ENCODE measurements around the gene ZNF641. TPM values are rescaled to one million over a fixed set of nuclear protein-coding genes. Genes with fewer than 3 reads are reported as not detected.

The ZNF641 gene
- total RNA-seq = 10 to 100 TPM; 14.3 to 14.4 TPM
- long read RNA-seq, partial matches to known transcripts = 0 of 4 reads
- long read RNA-seq, other reads (novel, unspliced or antisense) = 3 of 4 reads

GRCh38 chr12:48350249-48351021 lies at the start of gene ZNF641:
TSS of gene ZNF641 (minus strand) at chr12:48350919. CDS start at chr12:48348090, 2,829 bp downstream.
- peak; percentile 95 to 96 for ATAC-seq
- intact Hi-C loops (cut with DNase I) = loop anchor here in 1 of 2 donors (10.0 kb wide), 1 partner anchor 146 kb away; the partner anchor contains the start of gene OR10AD1
- peak; percentile 88 for DNase-seq

- DNase-seq = no peak
- ATAC-seq = peak in 1 of 2 donors; percentile 65
- intact Hi-C loops (cut with DNase I) = no loop called here
These were observed 39.3 kb upstream of the ZNF641 start for GRCh38 chr12:48390026-48390425.

DNA sequence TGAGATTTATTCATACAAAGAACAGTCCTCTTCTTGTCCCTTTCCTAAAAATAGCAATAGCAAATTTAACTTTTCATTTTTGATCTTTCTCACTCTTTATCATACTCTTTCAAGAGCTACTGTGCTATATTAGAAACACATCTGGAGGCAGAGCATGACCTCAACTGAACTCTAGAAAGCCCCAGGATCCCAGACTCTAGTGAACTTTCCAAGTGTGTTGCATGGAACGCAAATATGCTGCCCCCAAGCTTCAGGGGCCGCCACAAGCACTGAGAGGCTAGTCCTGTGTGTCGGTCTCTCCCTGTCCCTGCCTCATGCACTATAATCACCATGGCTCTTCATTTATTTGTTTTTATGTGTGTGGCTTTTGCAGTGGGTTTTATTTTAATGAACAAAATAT lies 38.7 kb upstream of the ZNF641 start:
- intact Hi-C loops (cut with DNase I) = no loop called here
- no peak for DNase-seq
- peak in 1 of 2 donors; percentile 61 for ATAC-seq

- ATAC-seq (peak in 1 of 2 donors; percentile 64), DNase-seq (no peak)
- intact Hi-C loops (cut with DNase I) = no loop called here
These were observed 38.2 kb upstream of the ZNF641 start for GRCh38 chr12:48388938-48389337.

DNA sequence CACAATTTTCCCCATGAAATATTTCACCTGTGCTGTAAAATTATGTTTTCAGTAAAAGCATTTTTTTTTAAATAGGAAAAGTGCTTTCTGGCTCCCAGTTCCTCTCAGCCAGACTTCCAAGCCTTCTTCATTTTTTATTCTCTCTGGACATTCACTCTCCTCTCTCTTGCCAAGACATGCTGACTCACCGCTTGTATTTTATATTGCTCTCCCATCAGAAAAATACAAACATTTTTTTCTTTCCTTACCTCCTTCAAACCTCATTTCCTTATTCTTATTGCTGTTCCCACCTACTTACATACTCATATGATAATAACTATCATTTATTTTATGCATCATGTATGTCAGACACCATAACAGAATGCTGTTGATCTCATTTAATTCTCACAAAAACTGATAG lies 37.7 kb upstream of the ZNF641 start:
- intact Hi-C loops (cut with DNase I) = no loop called here
- ATAC-seq (peak; percentile 44 to 89), DNase-seq (no peak)

GRCh38 chr12:48380596-48380995 lies 29.9 kb upstream of the ZNF641 start:
- ATAC-seq = no peak
- DNase-seq = no peak
- intact Hi-C loops (cut with DNase I) = no loop called here

GRCh38 chr12:48379794-48380193 lies 29.1 kb upstream of the ZNF641 start:
- DNase-seq = no peak
- intact Hi-C loops (cut with DNase I) = no loop called here
- ATAC-seq = no peak

DNA sequence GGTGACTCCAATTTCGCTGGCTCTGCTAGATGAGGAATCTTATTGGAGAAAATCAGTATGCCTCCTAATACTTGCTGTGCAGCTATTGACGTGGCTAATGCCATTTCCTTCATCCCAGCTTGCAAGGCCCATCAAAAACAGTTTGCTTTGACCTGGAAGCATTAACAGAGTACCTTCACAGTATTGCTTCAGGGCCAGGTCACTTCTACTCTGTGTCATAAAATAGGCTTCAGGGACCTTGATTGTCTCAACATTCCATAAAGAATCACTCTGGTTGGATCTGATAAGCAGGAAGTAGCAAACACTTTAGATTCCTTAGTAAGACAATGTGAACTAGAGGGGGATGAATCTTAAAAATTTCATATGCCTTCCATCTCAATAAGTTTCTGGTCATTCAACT lies 26.9 kb upstream of the ZNF641 start:
- DNase-seq = no peak
- no peak for ATAC-seq
- intact Hi-C loops (cut with DNase I) = no loop called here

- ATAC-seq (no peak), DNase-seq (no peak)
- intact Hi-C loops (cut with DNase I) = no loop called here
These were observed 23.4 kb upstream of the ZNF641 start for GRCh38 chr12:48374164-48374563.

- no peak for DNase-seq
- no peak for ATAC-seq
- intact Hi-C loops (cut with DNase I) = no loop called here
These were observed 15.4 kb upstream of the ZNF641 start for GRCh38 chr12:48366131-48366530.

DNA sequence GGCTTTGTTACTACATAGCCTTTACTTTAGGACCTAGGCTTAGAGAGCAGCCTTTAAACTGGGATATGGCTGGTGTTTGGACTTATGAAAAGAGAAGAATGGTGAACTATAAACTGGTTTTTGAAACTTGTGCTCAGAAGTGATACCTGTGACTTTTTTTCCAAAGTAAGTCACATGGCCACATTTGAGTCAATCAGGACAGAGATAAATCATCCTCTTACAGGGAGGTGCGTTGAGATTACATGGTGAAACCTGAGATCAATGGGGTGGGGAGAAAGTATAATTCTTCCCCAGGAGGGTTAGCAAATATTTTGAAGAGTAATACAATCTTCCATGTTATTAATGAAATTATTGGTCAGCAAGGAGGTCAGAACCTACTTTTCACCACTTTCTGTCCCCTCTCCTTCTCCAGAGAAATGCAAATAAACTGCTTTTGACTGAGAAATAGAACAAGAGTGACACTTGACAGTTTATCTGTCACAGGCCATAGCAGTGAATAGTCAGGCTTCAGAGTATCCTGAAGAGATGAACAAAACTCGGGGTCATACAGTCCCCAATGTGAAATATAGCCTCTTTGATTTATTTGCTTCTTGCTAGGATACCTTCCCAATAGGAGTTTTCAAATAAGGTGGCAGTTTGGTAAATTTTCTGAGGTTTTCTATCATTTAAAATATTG lies 11.1 kb upstream of the ZNF641 start:
- no peak for DNase-seq
- intact Hi-C loops (cut with DNase I) = no loop called here

DNA sequence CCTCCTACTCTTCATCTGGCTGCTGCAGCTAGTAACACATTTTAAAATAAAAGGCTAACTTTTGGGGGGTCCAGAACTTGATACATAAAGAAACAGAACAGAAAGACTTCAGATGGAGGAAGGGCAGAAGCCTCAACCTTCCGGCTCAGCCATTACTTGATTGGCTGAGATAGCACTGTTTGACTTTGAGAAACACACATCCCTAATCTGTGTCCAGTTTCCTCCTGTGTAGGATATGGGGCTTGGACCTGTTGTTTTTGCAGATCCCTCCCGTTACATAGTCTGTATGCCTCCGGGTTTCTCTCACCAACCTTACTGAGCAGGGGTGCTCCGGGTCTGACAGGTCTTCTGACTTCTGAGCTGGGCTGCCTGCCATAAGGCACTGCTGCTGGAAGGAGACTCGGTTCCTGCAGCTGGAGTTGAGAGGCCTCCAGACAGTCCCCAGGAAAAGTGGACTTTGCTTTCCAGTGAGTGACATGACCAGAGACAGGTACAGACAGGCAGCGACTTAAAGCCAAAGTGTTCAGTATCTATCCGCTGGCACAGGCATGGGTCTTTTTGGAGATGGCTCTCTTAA lies 8.3 kb upstream of the ZNF641 start:
- DNase-seq (no peak), ATAC-seq (no peak)
- intact Hi-C loops (cut with DNase I) = loop anchor here in 1 of 2 donors (10.0 kb wide), 1 partner anchor 154 kb away; the partner anchor contains the start of gene OR10AD1

More for the DNA sequence above, 11.1 kb upstream of the ZNF641 start:
- ATAC-seq = no peak

DNA sequence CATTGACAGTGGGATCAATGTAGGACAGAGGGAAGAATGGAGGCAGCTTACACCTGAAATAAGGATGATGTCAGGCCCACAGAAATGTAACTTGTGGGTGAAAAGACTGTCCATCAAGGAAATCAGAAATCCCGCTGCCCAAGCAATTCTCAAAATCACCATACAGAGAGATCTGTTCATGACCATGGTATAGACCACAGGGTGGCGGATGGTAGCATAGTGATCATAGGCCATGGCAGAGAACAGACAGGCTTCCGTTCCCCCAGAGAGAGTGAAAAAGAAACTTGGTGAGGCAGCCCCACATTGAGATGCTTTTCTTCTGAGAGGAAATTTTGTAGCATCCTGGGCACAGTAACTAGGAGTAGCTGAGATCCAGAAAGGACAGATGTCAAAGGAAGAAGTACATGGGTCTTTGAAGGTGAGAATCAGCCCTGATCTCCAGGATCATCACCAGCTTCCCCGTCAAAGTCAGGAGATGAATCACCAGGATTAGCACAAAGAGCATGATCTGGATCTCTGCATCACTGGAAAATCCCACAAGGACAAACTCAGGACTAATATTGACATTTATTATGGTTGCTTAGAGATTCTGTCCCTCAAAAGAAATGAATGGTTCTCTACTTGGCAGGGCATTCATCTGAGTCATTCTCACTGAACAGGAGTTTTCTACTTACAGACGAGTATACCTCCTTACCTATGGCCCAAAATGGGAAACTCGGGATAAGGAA lies 5.5 kb upstream of the ZNF641 start:
- DNase-seq (no peak), ATAC-seq (no peak)
- intact Hi-C loops (cut with DNase I) = loop anchor here in 1 of 2 donors (10.0 kb wide), 1 partner anchor 151 kb away; the partner anchor contains the start of gene OR10AD1

DNA sequence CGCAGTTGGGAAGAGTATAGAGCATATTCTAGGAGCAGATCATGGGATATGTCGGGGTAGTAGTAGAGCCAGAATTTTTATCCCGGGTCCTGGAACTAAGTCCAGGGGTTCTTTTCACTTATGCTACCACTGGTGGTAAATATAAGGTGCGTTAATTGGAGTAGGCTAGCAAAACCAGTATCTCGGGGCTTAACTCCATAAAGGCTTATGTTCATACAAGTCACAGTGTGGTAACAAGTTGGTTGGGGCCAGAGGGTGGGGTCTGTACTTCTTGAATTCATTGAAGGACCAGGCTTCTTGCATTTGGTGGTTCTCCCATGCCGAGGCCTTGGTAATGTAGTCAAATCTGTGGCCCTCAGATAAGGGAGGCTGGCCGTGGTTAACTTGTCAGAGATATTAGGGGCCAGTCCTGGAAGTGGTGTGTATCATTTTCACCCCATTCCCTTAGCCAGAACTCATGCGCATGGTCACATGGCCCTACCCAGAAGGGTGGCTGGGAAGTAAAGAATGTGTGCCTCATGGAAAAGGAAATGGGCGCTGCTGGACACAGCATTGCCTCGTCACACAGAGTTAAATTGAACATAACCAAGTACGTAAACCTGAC lies 1.5 kb upstream of the ZNF641 start:
- intact Hi-C loops (cut with DNase I) = loop anchor here in 1 of 2 donors (10.0 kb wide), 1 partner anchor 147 kb away; the partner anchor contains the start of gene OR10AD1
- ATAC-seq (no peak), DNase-seq (no peak)

DNA sequence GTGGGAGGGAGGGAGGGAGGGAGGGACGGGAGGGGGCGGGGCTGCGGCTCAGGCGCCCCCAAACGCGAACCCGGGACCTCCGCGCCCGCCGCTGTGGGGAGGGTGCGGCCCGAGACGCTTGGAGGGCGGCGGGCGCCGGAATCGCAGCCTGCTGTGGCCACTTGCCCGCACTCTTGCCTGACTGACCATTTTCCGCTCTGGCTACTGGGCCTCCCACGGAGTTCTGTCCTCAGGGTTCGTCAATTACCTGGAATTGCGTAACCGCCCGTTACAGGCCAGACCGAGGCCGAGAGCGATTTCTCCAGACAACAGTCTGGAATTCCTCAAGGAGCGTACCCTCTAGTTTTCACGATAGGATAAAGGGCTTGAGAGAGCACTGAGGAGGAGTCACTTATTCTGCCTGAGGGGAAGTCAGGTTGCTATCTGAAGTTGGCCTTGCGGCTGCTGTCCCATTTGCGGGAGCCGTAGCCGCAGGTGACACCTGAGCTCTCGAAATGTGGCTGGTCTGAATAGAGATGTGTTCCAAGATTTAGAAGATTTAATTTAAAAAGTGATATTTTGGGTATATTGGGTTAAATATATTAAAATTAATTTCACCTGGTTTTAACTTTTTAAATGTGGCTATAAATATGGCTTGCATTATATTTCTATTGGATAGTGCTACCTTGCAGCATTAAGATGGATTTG lies 446 bp upstream of the ZNF641 start:
- intact Hi-C loops (cut with DNase I) = loop anchor here in 1 of 2 donors (10.0 kb wide), 1 partner anchor 146 kb away; the partner anchor contains the start of gene OR10AD1
- peak; percentile 81 for DNase-seq
- ATAC-seq = peak; percentile 74 to 80

DNA sequence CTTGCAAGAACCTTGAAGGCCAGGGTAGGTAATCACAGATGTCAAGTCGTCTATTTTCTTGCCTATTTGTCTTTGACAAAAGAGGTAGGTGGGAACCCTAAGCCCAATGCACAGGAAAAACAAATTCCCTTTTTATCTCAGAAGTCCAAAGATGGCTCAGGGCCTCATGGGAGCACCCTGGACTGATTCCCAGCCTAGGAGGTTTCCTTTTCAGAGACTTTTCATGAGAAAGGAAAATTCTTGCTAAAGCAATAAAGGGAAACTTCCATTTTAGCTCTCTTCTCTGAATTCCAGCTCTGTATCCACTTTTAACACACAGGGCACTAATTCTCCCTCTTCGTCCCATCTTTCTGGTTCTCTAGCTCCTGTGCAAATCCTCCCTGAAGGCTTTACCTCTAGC lies 1.2 kb downstream of the ZNF641 start:
- intact Hi-C loops (cut with DNase I) = no loop called here
- peak; percentile 68 for DNase-seq
- peak in 1 of 2 donors; percentile 3 for ATAC-seq

- intact Hi-C loops (cut with DNase I) = no loop called here
- DNase-seq = no peak
- no peak for ATAC-seq
These were observed 7.7 kb downstream of the ZNF641 start for GRCh38 chr12:48342980-48343379.

DNA sequence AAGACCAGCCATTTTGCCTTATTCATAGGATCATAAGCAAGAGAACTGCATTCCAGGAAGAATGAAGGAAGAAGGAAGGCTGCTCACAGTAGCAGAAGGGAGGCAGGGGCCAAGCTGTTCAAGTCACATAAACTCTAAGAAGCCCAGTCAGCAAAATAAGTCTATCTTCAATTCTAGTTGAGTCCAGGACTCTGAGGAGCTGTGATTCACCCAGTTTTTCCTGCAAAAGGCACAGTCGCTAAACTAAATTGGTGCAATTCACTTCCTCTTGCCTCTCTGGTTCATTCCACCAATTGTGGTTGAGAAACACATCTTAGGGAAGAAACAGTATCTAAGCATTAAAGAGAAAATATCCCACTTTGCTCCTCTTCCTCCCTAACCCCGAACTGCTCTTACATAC lies 9.8 kb downstream of the ZNF641 start:
- DNase-seq (no peak), ATAC-seq (peak in 1 of 2 donors; percentile 15)
- intact Hi-C loops (cut with DNase I) = no loop called here

All from left cardiac atrium (tissue), 4 donors.